C4-2B (cell line): ENCODE results near the gene ZBTB40.

Source experiments
- H3K27ac ChIP-seq: fragments of 450-650 bp; 2 replicates; pipeline ENCODE4 v1.5.1; 2017
- ZFX ChIP-seq: fragments of 450-650 bp; IDR thresholded peaks from 2 replicates; pipeline ENCODE4 v1.6.1; 2017
- TF ChIP-seq, protein P1 (sequence below): fragments of 450-650 bp; conservative IDR thresholded peaks from 2 replicates; pipeline ENCODE4 v1.5.1; 2017; ENCODE audit warnings: mild to moderate bottlenecking

ZBTB40 gene

DNA sequence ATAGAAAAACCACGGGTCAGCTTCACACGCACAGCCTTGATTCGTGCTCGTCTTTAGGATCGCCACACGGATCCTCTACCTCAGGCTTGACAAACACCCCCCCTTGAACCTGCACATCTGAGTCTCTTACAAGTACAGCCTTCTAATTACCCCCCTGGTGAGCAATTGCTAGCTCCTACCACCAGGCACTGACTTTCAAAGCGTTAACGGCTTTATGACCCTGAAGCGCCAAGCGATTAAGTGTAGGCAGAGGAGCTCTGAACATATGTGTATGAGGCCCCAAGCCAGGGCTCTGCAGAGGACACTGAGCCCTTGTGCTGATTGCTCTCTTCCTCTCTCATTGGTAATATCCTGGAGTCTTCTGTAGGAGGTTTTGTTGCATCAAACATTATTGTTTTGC, 55.9 kb downstream of the ZBTB40 start:
- H3K27ac ChIP-seq = no peak overlapping the region
- TF ChIP-seq, protein P1, sequence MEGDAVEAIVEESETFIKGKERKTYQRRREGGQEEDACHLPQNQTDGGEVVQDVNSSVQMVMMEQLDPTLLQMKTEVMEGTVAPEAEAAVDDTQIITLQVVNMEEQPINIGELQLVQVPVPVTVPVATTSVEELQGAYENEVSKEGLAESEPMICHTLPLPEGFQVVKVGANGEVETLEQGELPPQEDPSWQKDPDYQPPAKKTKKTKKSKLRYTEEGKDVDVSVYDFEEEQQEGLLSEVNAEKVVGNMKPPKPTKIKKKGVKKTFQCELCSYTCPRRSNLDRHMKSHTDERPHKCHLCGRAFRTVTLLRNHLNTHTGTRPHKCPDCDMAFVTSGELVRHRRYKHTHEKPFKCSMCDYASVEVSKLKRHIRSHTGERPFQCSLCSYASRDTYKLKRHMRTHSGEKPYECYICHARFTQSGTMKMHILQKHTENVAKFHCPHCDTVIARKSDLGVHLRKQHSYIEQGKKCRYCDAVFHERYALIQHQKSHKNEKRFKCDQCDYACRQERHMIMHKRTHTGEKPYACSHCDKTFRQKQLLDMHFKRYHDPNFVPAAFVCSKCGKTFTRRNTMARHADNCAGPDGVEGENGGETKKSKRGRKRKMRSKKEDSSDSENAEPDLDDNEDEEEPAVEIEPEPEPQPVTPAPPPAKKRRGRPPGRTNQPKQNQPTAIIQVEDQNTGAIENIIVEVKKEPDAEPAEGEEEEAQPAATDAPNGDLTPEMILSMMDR = no peak
- no peak for TF ChIP-seq ZFX

DNA sequence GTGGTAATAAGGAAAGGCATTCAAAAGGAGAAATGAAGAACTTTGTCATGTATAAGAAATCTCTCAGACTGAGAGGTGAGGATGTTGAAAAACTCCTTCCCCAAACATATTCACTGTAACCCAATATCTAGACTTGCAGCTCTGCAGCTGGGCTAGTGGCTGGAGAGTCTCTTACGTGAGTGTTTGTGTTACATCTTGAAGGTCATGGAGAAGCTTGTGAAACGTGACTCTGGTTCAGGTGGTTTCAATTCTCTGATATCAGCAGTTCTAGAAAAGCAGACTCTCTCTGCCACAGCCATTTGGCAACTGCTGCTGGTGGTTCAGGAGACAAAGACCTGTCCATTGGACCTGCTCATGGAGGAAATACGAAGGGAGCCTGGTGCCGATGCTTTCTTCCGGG, 56.7 kb downstream of the ZBTB40 start:
- no peak overlapping the region for H3K27ac ChIP-seq
- TF ChIP-seq ZFX = no peak
- TF ChIP-seq, protein P1 = no peak

DNA sequence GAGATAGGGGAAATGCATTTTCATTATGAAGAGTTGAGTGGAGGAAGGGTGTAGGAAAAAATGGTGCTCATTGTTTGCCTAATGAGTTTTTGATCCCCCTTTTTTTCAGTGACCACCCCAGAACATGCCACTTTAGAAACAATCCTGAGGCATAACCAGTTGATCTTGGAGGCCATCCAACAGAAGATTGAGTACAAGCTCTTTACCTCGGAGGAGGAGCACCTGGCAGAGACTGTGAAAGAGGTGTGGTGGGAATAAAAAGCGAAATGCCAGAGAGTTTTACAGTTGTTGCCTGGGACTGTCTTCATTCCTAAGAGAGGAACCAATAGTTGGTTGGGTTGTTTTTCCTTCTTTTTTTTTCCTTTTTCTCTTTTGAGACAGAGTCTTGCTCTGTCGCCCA, 57.3 kb downstream of the ZBTB40 start:
- no peak overlapping the region for H3K27ac ChIP-seq
- TF ChIP-seq, protein P1 = no peak
- TF ChIP-seq ZFX = no peak

DNA sequence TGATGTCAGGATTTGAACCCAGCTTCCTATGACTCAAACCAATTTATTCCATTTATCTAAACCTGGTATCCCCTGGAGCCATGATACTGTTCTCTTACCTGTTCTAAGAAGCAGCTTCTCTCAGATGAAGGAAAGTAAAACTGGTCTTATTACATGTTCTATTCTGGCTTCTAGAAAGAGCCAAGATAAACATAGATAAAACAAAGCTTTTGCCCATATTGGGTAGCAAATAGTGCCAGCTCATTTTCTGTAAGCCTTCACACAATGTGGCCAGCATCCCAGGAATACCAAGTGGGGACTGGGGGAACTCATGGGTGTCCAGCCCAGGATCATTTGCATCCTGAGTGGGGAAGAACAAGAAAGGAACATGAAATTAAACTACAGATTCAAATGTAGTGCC, 58.2 kb downstream of the ZBTB40 start:
- H3K27ac ChIP-seq = no peak overlapping the region
- TF ChIP-seq ZFX = no peak
- TF ChIP-seq, protein P1 = no peak

DNA sequence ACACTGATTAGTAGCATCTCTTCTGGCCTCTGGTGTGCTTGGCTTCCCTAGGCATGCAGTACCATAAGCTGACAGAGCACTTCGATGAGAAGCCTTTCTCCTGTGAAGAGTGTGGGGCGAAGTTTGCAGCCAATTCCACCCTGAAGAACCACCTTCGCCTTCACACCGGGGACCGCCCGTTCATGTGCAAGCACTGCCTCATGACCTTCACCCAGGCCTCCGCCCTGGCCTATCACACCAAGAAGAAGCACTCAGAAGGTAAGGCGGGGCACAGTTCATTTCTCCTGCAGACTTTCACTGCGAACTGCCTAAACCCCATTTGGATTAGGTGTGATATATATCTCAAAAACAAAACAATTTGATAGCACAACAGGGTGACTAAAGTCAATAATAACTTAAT, 61.2 kb downstream of the ZBTB40 start:
- no peak for TF ChIP-seq ZFX
- TF ChIP-seq, protein P1 = no peak
- no peak overlapping the region for H3K27ac ChIP-seq

DNA sequence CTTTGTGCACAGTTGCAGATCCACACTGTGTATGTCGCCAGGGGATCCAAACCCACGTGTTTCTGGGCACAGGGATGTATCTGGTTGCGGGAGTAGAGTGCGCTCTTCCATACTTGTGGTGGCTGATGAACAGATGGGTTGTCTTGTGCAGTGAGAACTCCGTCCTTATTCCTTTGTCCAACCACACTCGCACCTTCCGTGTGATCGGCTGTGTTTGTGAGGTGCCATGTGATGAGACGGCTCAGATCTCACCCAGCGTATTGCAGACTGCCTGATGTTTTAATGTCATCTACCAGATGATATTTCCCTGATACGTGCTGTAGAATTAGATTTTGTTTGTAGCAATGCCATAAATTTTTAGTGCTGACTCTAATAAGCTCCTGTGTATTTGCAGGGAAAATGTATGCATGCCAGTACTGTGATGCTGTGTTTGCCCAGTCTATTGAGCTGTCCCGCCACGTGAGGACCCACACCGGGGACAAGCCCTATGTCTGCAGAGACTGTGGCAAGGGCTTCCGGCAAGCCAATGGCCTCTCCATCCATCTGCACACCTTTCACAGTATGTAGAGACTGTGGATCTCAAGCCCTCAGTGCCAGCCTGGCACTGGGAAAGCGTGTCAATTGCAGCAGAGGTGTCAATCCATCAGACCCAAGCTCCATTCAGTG, 65.4 kb downstream of the ZBTB40 start:
- H3K27ac ChIP-seq = no peak overlapping the region
- TF ChIP-seq, protein P1 = no peak
- no peak for TF ChIP-seq ZFX

DNA sequence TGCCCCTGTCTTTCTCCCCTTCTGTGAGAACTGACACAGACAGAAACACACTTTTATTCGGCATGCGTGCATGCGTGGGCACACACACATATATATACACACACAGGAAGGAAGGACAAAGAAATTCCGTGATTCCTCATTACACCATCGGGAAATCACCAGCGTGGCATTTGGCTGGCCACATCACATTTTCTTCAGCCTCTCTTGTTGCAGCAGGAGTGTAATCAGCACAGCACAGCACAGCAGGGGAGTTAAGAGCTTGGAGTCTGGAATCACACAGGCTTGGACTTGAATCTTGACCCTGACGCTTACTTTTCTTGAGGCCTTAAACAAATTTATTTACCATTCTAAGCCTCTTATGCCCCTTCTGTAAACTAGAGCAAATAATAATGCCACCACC, 66.3 kb downstream of the ZBTB40 start:
- no peak for TF ChIP-seq ZFX
- TF ChIP-seq, protein P1 = no peak
- no peak overlapping the region for H3K27ac ChIP-seq
